GM12891 (cell line): ENCODE measurements around the gene FAM110A.
A peak's percentile ranks its signal among the peaks of the same experiment; 100 is the strongest.

Experiments
- DNase-seq: peaks from one replicate; pipeline ENCODE4 v3.0.0; 2011; ENCODE audit warnings: low spot score; ENCODE audit not compliant: insufficient read length
- FAIRE-seq: peaks from 2 replicates; lab custom pipeline; 2011; peaks lifted over from hg19 to GRCh38; lab: Jason Lieb, UNC
- PAX5 ChIP-seq: IDR thresholded peaks from 2 replicates; pipeline ENCODE4 v1.6.1; 2011; ENCODE audit warnings: low read length, moderate library complexity, mild to moderate bottlenecking; ENCODE audit not compliant: insufficient read depth, severe bottlenecking
- POLR2A ChIP-seq: IDR thresholded peaks from 2 replicates; pipeline ENCODE4 v1.6.1; 2011; ENCODE audit warnings: low read depth, low read length, control low read depth
- POLR2AphosphoS5 ChIP-seq: IDR thresholded peaks from 2 replicates; pipeline ENCODE4 v1.6.1; 2011; ENCODE audit warnings: low read depth, low read length, control low read depth
- POU2F2 ChIP-seq: IDR thresholded peaks from 2 replicates; pipeline ENCODE4 v1.6.1; 2011; ENCODE audit warnings: low read depth, mild to moderate bottlenecking, control low read depth, low read length, moderate library complexity
- SPI1 ChIP-seq: IDR thresholded peaks from 2 replicates; pipeline ENCODE4 v1.6.1; 2011; ENCODE audit warnings: low read depth, low read length, control low read depth
- TAF1 ChIP-seq: IDR thresholded peaks from 2 replicates; pipeline ENCODE4 v1.6.1; 2011; ENCODE audit warnings: low read depth, low read length, control low read depth

Gene FAM110A

DNA sequence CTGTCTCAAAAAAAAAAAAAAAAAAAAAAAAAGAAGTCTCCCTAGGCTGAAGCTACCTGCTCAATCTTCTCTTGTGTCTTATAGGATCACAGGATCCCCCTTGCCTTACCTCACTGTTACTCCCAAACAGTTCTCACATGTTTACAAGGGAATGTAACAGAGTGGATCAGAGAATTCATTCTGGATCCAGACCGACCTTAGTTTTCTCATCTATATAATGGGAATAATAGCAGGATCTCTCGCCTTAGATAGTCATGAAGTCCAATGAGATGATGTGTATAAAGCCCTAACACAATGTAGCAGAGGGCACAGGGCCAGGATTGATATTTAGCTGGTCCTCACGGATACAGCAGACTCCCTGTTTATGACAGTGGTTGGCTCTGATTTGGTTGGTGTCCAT lies 2.3 kb upstream of the FAM110A start:
- no peak for TF ChIP-seq TAF1
- no peak for TF ChIP-seq POLR2A
- TF ChIP-seq SPI1: no peak
- TF ChIP-seq PAX5: no peak
- no peak for TF ChIP-seq POU2F2
- no peak for TF ChIP-seq POLR2AphosphoS5
- DNase-seq: no peak
- FAIRE-seq: no peak

DNA sequence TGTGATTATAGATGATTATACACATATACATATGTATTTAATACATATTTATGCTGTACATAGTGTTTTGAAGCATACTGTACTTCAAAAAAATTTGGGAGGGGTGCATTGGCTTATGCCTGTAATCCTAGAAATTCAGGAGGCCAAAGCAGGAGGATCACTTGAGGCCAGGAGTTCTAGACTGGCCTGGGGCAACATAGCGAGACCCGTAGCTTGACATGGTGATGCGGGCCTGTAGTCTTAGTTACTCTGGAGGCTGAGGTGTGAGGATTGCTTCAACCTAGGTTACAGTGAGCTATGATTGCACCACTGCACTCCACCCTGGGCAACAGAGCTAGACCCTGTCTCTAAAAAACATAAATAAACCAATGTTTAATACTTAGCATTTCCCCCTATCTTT lies 1.6 kb upstream of the FAM110A start:
- TF ChIP-seq POLR2A (no peak), TAF1 (no peak), SPI1 (no peak), POU2F2 (no peak), PAX5 (no peak), POLR2AphosphoS5 (no peak)
- no peak for DNase-seq
- no peak for FAIRE-seq

DNA sequence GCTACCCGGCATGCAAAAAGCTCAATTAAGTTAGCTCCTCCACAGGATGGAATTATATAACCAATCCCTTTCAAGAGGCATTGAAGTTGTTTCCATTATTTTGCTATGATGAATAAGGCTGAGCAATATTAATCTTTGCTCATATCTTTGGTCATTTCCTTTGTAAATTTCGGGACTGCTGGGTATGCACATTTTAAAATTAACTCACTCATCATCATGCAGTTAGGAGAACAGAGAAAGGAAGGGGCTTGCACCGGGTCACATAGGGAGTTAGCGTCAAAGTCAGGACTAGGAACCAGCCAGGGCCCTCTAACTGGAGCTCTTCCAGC lies 430 bp upstream of the FAM110A start:
- TF ChIP-seq POLR2A: no peak
- TF ChIP-seq TAF1: no peak
- no peak for TF ChIP-seq POLR2AphosphoS5
- no peak for TF ChIP-seq PAX5
- no peak for TF ChIP-seq SPI1
- no peak for TF ChIP-seq POU2F2
- FAIRE-seq (no peak), DNase-seq (no peak)

DNA sequence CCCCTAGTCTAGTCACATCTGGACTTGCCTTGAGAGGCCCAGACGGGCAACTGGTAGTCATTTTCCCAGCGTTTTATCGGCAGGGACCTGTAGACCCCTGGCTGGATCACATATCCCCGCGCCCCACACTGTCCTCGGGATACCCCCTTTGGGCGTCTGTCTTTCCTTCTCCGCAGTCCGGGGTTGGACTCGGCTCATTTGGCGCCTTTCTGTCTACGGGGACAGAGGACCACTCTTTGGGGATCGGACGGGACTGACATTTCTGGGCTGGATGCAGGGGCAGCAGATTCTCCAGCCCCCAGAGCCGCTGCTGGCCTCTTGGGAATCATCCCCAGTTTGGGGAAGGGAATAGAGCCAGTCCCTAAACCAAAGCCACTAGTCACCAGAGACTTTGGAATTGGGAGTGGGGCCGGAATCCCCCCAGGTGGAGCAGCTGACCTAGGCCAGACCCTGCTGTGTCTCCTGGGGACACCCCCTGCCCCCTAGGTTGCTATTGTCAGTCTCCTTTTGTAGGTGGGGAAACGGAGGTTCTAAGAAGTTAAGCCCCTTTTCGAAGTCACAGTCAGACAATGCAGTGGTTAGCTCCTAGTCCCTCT lies 734 bp downstream of the FAM110A start:
- FAIRE-seq (peak; percentile 9), DNase-seq (no peak)
- no peak for TF ChIP-seq SPI1
- TF ChIP-seq POLR2AphosphoS5: no peak
- no peak for TF ChIP-seq POU2F2
- no peak for TF ChIP-seq PAX5
- no peak for TF ChIP-seq POLR2A
- no peak for TF ChIP-seq TAF1

DNA sequence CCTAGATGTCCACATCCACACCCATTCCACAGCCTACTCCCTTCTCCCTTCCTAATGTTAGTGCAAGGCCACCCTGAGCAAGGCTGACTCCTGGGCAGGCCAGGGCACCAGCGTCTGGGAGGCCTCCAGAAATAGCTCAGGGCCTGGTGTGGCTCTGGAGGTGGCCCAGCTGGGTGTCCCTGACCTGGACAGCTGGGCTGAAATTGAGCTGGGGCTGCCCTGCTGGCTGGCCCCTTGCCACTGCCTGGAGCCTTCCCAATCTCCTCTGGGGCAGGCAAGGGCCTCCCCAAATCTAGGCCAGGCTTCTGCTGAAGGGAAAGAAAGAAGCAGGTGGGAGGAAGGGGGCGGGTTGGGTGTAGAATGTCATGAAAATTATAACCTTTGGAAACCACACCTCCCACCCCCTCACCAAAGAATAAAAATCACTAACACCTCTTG lies 2.1 kb downstream of the FAM110A start:
- TF ChIP-seq SPI1: no peak
- no peak for TF ChIP-seq POLR2AphosphoS5
- no peak for TF ChIP-seq PAX5
- TF ChIP-seq POLR2A: no peak
- no peak for TF ChIP-seq TAF1
- TF ChIP-seq POU2F2: no peak
- DNase-seq: no peak
- FAIRE-seq: no peak

DNA sequence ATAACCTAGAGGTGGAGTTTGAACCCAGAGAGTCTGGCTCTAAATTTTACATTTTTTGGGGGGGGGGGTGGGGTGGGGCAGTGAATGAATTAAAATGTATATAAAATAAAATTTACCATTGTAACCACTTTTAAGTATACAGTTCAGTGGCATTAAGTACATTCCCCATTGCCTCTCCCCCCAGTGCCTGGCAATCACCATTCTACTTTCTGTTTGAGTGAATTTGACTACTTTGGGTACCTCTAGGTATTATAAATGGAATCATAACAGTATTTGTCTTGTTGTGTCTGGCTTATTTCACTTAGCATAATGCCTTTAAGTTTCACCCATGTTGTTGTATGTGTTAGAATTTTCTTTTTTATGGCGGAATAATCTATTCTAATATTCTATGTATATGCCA lies 2.7 kb downstream of the FAM110A start:
- TF ChIP-seq SPI1 (no peak), TAF1 (no peak), POLR2A (no peak), PAX5 (no peak), POLR2AphosphoS5 (no peak), POU2F2 (no peak)
- no peak for FAIRE-seq
- DNase-seq: no peak

DNA sequence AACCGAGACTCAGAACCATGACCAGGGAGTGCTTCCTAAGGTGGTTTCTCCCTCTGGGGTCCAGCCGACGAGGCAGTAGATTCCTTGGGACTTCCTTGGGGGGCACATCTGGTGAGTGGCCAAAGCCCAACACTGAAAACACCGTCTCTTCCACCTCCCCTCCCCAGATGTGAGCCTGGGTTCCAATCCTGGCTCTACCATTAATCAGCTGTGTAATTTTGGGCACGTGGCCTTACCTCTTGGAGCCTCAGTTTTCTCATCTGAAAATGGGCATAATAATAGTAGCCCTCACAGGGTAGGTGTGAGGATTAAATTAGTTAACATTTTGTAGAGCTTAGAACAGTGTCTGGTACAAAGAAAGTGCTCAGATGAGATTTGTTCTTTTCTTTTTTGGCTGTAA lies 5.5 kb downstream of the FAM110A start:
- DNase-seq: no peak
- TF ChIP-seq POLR2AphosphoS5: no peak
- FAIRE-seq: no peak

DNA sequence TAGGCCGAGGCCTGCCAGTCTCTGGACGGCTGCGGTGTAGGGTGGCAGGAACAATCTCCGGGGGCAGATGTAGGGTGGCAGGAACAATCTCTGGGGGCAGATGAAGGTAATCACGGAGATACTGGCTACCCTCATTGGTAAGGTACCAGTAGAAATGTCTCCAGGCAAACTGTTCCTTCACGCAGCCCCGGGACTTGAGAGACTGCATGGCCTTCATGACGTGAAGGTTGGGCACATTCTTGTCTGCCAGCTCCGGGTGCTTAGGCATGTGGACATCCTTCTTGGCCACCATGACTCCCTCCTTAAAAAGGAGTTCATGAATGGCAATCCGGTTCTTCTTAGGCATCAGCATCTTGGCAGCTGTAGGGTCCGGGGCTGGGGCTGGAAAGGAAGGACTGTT lies 6.1 kb downstream of the FAM110A start:
- FAIRE-seq (no peak), DNase-seq (no peak)
- TF ChIP-seq PAX5 (no peak), POU2F2 (no peak), SPI1 (no peak), POLR2AphosphoS5 (no peak), TAF1 (no peak), POLR2A (no peak)

DNA sequence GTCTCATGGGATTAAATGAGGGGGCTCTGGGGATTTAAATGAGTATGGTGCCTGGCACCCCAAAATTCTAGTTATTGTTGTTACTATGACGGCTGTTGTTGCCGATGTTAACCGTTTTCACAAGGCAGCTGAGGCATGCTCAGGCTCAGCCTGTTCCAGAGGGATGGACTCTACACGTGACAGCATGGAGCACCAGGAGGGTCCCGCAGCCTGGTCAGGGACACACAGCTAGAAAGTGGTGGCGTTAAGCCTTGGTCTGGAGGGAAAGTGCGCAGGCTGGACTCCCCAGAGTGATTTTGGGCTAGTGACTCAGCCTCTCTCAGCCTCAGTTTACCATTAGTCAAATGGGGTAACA lies 7.0 kb downstream of the FAM110A start:
- no peak for FAIRE-seq
- TF ChIP-seq POLR2AphosphoS5: no peak
- no peak for TF ChIP-seq POLR2A
- TF ChIP-seq TAF1: no peak
- TF ChIP-seq SPI1: no peak
- TF ChIP-seq PAX5: no peak
- TF ChIP-seq POU2F2: no peak
- DNase-seq: no peak

DNA sequence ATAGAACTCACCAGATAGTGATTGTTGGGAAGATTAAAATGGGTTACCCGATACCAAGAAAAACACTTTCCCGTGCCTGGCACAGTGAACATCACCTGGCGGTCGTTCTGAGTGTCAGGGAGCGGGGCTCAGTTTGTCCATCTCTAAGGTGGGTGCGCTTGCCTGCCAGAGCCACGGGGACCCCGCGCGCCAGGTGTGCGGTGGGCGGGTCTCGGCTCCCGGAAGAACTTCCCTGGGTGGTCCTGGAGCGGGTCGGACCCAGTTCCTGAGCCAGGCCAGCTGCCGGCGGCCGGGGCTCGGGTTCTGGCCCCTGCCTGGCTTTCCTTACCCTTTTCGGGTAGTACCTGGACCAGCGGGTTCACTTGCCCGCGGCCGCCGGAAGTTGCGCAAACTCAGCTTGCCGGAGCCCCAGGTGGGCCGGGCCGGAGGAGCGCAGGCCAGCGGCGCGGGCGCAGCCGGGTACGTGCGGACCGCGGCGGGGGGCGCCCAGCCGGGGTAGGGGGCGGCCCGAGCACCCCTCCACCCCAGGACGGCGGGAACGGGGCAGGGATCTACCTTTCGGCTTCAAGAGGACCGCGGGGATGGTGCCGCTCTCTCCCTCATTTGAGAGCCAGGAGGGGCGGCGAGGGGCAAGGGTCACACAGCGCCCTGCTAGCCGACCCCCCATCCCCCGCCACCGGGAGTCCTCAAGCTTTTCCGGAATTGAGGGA lies 7.5 kb downstream of the FAM110A start:
- DNase-seq (no peak), FAIRE-seq (no peak)

More for the DNA sequence above, 7.5 kb downstream of the FAM110A start:
- TF ChIP-seq SPI1: no peak
- TF ChIP-seq POLR2A: no peak
- no peak for TF ChIP-seq POU2F2
- no peak for TF ChIP-seq POLR2AphosphoS5
- no peak for TF ChIP-seq TAF1
- TF ChIP-seq PAX5: no peak
